H9 (cell line): Measurements from ENCODE around the gene DCP1A. TPM values are rescaled to one million over a fixed set of nuclear protein-coding genes. Genes with fewer than 3 reads are reported as not detected.

Experiments
- DNase-seq: peaks from one replicate; pipeline ENCODE4 v3.0.0-alpha.2; 2017
- H2AFZ ChIP-seq: one replicate; pipeline ENCODE4 v1.6.1; 2013; ENCODE audit warnings: mild to moderate bottlenecking, low read length, control low read depth, moderate library complexity
- H2AK5ac ChIP-seq: 2 replicates; pipeline ENCODE4 v1.6.1; 2013; ENCODE audit warnings: low read length, control low read depth, mixed read lengths; ENCODE audit not compliant: insufficient read length
- H2BK120ac ChIP-seq: one replicate; pipeline ENCODE4 v1.6.1; 2013; ENCODE audit warnings: low read depth, mild to moderate bottlenecking, low read length, control low read depth, inconsistent platforms; ENCODE audit not compliant: poor library complexity, severe bottlenecking
- H2BK12ac ChIP-seq: 2 replicates; pipeline ENCODE4 v1.6.1; 2013; ENCODE audit warnings: low read length, control low read depth, mixed read lengths, low read depth; ENCODE audit not compliant: insufficient read length
- H2BK15ac ChIP-seq: 2 replicates; pipeline ENCODE4 v1.6.1; 2013; ENCODE audit warnings: low read depth, low read length, control low read depth
- H2BK20ac ChIP-seq: one replicate; pipeline ENCODE4 v1.6.1; 2013; ENCODE audit warnings: low read depth, mild to moderate bottlenecking, low read length, control low read depth, inconsistent platforms; ENCODE audit not compliant: poor library complexity, severe bottlenecking
- H2BK5ac ChIP-seq: 2 replicates; pipeline ENCODE4 v1.6.1; 2013; ENCODE audit warnings: low read length, control low read depth, mixed read lengths; ENCODE audit not compliant: insufficient read length
- H3K14ac ChIP-seq: 2 replicates; pipeline ENCODE4 v1.6.1; 2013; ENCODE audit warnings: low read length, control low read depth; ENCODE audit not compliant: insufficient read depth
- H3K18ac ChIP-seq: 2 replicates; pipeline ENCODE4 v1.6.1; 2013; ENCODE audit warnings: low read depth, mild to moderate bottlenecking, mixed read lengths, low read length, control low read depth; ENCODE audit not compliant: insufficient read length
- H3K23ac ChIP-seq: 2 replicates; pipeline ENCODE4 v1.6.1; 2013; ENCODE audit warnings: low read length, control low read depth, mixed read lengths, low read depth; ENCODE audit not compliant: insufficient read length
- H3K23me2 ChIP-seq: 2 replicates; pipeline ENCODE4 v1.6.1; 2013; ENCODE audit warnings: low read depth, mild to moderate bottlenecking, mixed read lengths, low read length, control low read depth; ENCODE audit not compliant: insufficient read length, poor library complexity, severe bottlenecking
- H3K27ac ChIP-seq: 2 replicates; pipeline ENCODE4 v1.5.1; 2013; ENCODE audit warnings: low read length, control low read depth, mixed read lengths, low read depth; ENCODE audit not compliant: insufficient read length
- H3K27me3 ChIP-seq: 2 replicates; pipeline ENCODE4 v1.6.1; 2013; ENCODE audit warnings: low read length, control low read depth, inconsistent platforms; ENCODE audit not compliant: insufficient read depth
- H3K4ac ChIP-seq: 2 replicates; pipeline ENCODE4 v1.6.1; 2013; ENCODE audit warnings: low read depth, mild to moderate bottlenecking, control low read depth, inconsistent platforms, low read length, moderate library complexity
- H3K4me1 ChIP-seq: 2 replicates; pipeline ENCODE4 v1.6.1; 2013; ENCODE audit warnings: low read length, control low read depth, inconsistent platforms; ENCODE audit not compliant: insufficient read depth
- H3K4me2 ChIP-seq: 2 replicates; pipeline ENCODE4 v1.6.1; 2013; ENCODE audit warnings: low read length, control low read depth, mixed read lengths; ENCODE audit not compliant: insufficient read length, insufficient read depth
- H3K56ac ChIP-seq: 2 replicates; pipeline ENCODE4 v1.6.1; 2013; ENCODE audit warnings: low read depth, mild to moderate bottlenecking, mixed read lengths, low read length, control low read depth; ENCODE audit not compliant: insufficient read length
- H3K79me1 ChIP-seq: 2 replicates; pipeline ENCODE4 v1.6.1; 2013; ENCODE audit warnings: low read depth, mild to moderate bottlenecking, moderate library complexity, low read length, control low read depth, inconsistent platforms; ENCODE audit not compliant: insufficient read depth, poor library complexity, severe bottlenecking
- H3K79me2 ChIP-seq: 2 replicates; pipeline ENCODE4 v1.6.1; 2013; ENCODE audit warnings: low read length, control low read depth, inconsistent platforms; ENCODE audit not compliant: insufficient read depth
- H3K9ac ChIP-seq: 2 replicates; pipeline ENCODE4 v1.6.1; 2013; ENCODE audit warnings: low read length, control low read depth, mixed read lengths; ENCODE audit not compliant: insufficient read length; ENCODE audit errors: extremely low read depth
- H3K9me3 ChIP-seq: one replicate; pipeline ENCODE4 v1.6.1; 2013; ENCODE audit warnings: low read depth, low read length, inconsistent platforms; ENCODE audit not compliant: control insufficient read depth
- H3T11ph ChIP-seq: one replicate; pipeline ENCODE4 v1.6.1; 2013; ENCODE audit warnings: mild to moderate bottlenecking, low read length, control low read depth, inconsistent platforms
- H4K20me1 ChIP-seq: one replicate; pipeline ENCODE4 v1.6.1; 2013; ENCODE audit not compliant: control insufficient read depth, insufficient read length, insufficient read depth
- H4K5ac ChIP-seq: 2 replicates; pipeline ENCODE4 v1.6.1; 2013; ENCODE audit warnings: low read depth, mild to moderate bottlenecking, mixed read lengths, low read length, control low read depth; ENCODE audit not compliant: insufficient read length
- H4K8ac ChIP-seq: replicated peaks from 2 replicates; pipeline ENCODE4 v1.6.1; 2013; ENCODE audit warnings: low read length, control low read depth, mixed read lengths, low read depth; ENCODE audit not compliant: insufficient read length
- H4K91ac ChIP-seq: 2 replicates; pipeline ENCODE4 v1.6.1; 2013; ENCODE audit warnings: low read depth, mild to moderate bottlenecking, moderate library complexity, mixed read lengths, low read length, control low read depth; ENCODE audit not compliant: insufficient read length
- H3K27ac Mint-ChIP-seq, 3 experiments: 2 replicates in 2 of 3; 3 replicates in 1 of 3; pipeline ENCODE4 v1.8.0; 2020 to 2021; ENCODE audit warnings: mixed read lengths in 3 of 3, mild to moderate bottlenecking in 1 of 3, moderate library complexity in 1 of 3
- H3K27me3 Mint-ChIP-seq: 2 replicates; pipeline ENCODE4 v1.8.0; 2021; ENCODE audit warnings: low read depth, mild to moderate bottlenecking, moderate library complexity, mixed read lengths
- H3K36me3 Mint-ChIP-seq, 3 experiments: 2 replicates in 2 of 3; 3 replicates in 1 of 3; pipeline ENCODE4 v1.8.0; 2020 to 2021; ENCODE audit warnings: low read depth in 3 of 3, mixed read lengths in 3 of 3; ENCODE audit not compliant: insufficient read depth in 1 of 3
- H3K4me1 Mint-ChIP-seq, 2 experiments: 2 replicates each; pipeline ENCODE4 v1.8.0; 2020; ENCODE audit warnings: mixed read lengths in 2 of 2
- H3K4me3 Mint-ChIP-seq, 2 experiments: 2 replicates in 1 of 2; 3 replicates in 1 of 2; pipeline ENCODE4 v1.8.0; 2020 to 2021; ENCODE audit warnings: mild to moderate bottlenecking in 2 of 2, mixed read lengths in 2 of 2, moderate library complexity in 1 of 2
- H3K9me3 Mint-ChIP-seq, 2 experiments: 2 replicates in 1 of 2; 3 replicates in 1 of 2; pipeline ENCODE4 v1.8.0; 2020; ENCODE audit warnings: mild to moderate bottlenecking in 2 of 2, mixed read lengths in 2 of 2, moderate library complexity in 1 of 2
- CTCF ChIP-seq: fragments of 200-600 bp; sonication (generic); conservative IDR thresholded peaks from 3 replicates; pipeline ENCODE4 v1.8.0; 2021; ENCODE audit warnings: antibody characterized with exemption, mild to moderate bottlenecking
- whole genome bisulfite sequencing: extraction: QIAGEN DNeasy Blood & Tissue Kit; methylation state at CpG from one replicate; pipeline ENCODE4 v1.1.7; 2013; ENCODE audit warnings: missing lambda C conversion rate, low lambda C conversion rate, mixed read lengths; ENCODE audit not compliant: insufficient read length; ENCODE audit errors: extremely low coverage; 5-methylcytosine and 5-hydroxymethylcytosine counted together
- total RNA-seq: library from RNA; stranded (reverse); gene quantifications from 2 replicates; pipeline ENCODE4 v1.2.1, GENCODE V29; 2021

DCP1A gene
- total RNA-seq, 1 experiment from 2014 or later = 17.8 TPM

- no peaks in the 10 kb centered on the region for H3K4me1 ChIP-seq
- no peak overlapping the region for H3K14ac ChIP-seq
- H3K4me2 ChIP-seq = no peak overlapping the region
- H3K27ac ChIP-seq = no peak overlapping the region
- H3K23me2 ChIP-seq = no peaks in the 10 kb centered on the region
- H2AFZ ChIP-seq = no peak overlapping the region
- Mint-ChIP-seq H3K36me3 (peaks cover 0 to under 1% (median 0%) of the 10 kb centered on the region in 3 experiments; a peak in 1 of 7 replicates), H3K4me3 (no peak overlapping the region), H3K4me1 (no peaks in the 10 kb centered on the region), H3K27ac (no peak overlapping the region; a peak in 1 of 7 replicates), H3K27me3 (peaks cover 4% of the 10 kb centered on the region; the same call in 1 of the 2 replicates), H3K9me3 (peaks cover 0 to under 1% of the 10 kb centered on the region in 2 experiments; a peak in 2 of 5 replicates)
- H2BK12ac ChIP-seq = no peak overlapping the region
- no peak overlapping the region for H3K4ac ChIP-seq
- H2AK5ac ChIP-seq = no peak overlapping the region
- no peak overlapping the region for H3K56ac ChIP-seq
- no peak overlapping the region for H2BK15ac ChIP-seq
- H4K5ac ChIP-seq = no peak overlapping the region
- no peaks in the 10 kb centered on the region for H3K27me3 ChIP-seq
- H2BK120ac ChIP-seq = no peak overlapping the region
- no peaks in the 10 kb centered on the region for H3K79me1 ChIP-seq
- H3K18ac ChIP-seq = no peak overlapping the region
- H3K9me3 ChIP-seq = no peaks in the 10 kb centered on the region
- H2BK20ac ChIP-seq = no peak overlapping the region
- no CpG with 5 or more reads among the region's 4 CpGs for WGBS
- no peak overlapping the region for H3T11ph ChIP-seq
- no peak overlapping the region for H3K9ac ChIP-seq
- peak; percentile 25; the same call in 1 of the 3 replicates for TF ChIP-seq CTCF
- H2BK5ac ChIP-seq = no peak overlapping the region
- no peaks in the 10 kb centered on the region for H3K79me2 ChIP-seq
- H3K23ac ChIP-seq = no peak overlapping the region
- no peak overlapping the region for H4K91ac ChIP-seq
- no peak overlapping the region for H4K8ac ChIP-seq
- no peak for DNase-seq
- H4K20me1 ChIP-seq = no peaks in the 10 kb centered on the region
Measured at GRCh38 chr3:53377794-53378193, 30.5 kb upstream of the DCP1A start.
